Vagina (tissue), 2 donors: Measurements from ENCODE around the gene DSC3. TPM values are rescaled to one million over a fixed set of nuclear protein-coding genes. Genes with fewer than 3 reads are reported as not detected.

Source experiments
- DNase-seq, 2 donors: peaks; one replicate each; pipeline ENCODE4 v3.0.0-alpha.2; 2017; ENCODE audit errors: extremely low spot score in 2 of 2
- H3K27ac ChIP-seq: fragments of 200-600 bp; sonication (generic); one replicate; pipeline ENCODE4 v1.5.1; 2019
- H3K27me3 ChIP-seq: fragments of 200-600 bp; sonication (generic); one replicate; pipeline ENCODE4 v1.5.1; 2019
- H3K36me3 ChIP-seq, 2 donors: fragments of 200-600 bp; sonication (generic); one replicate each; pipeline ENCODE4 v1.5.1; 2017 to 2019
- H3K4me1 ChIP-seq: fragments of 200-600 bp; sonication (generic); one replicate; pipeline ENCODE4 v1.5.1; 2019
- H3K4me3 ChIP-seq, 2 donors: fragments of 200-600 bp; sonication (generic); 1 replicate in 1 of 2; 2 replicates in 1 of 2; pipeline ENCODE4 v1.5.1; 2016 to 2019
- H3K9me3 ChIP-seq: fragments of 200-600 bp; sonication (generic); one replicate; pipeline ENCODE4 v1.5.1; 2019
- POLR2A ChIP-seq, 2 donors: fragments of 450-650 bp; IDR thresholded peaks; one replicate each; pipeline ENCODE4 v1.6.1; 2017; ENCODE audit warnings: antibody characterized with exemption in 2 of 2, mild to moderate bottlenecking in 2 of 2, moderate library complexity in 2 of 2
- POLR2AphosphoS5 ChIP-seq, 2 donors: sonication (generic); formaldehyde crosslinking; IDR thresholded peaks; one replicate each; pipeline ENCODE4 v1.9.0; 2017; ENCODE audit warnings: antibody characterized with exemption in 2 of 2, mild to moderate bottlenecking in 2 of 2, low read depth in 1 of 2; ENCODE audit not compliant: insufficient read depth in 1 of 2
- intact Hi-C: fragments of 100-400 bp; cut with DNase I; formaldehyde crosslinking; loops from one replicate; pipeline ENCODE4 v1.15.1; 2023
- total RNA-seq: library from RNA; depleted of rRNA; stranded (reverse); fragments of >200 nt; gene quantifications from one replicate; pipeline ENCODE4 v1.2.3, GENCODE V29; 2016
- TF ChIP-seq, protein P1 (sequence below), 3 experiments: fragments of 450-650 bp in 2 of 3; fragments of 200-600 bp in 1 of 3; sonication (generic) in 1 of 3; IDR thresholded peaks; one replicate each; pipeline ENCODE4 v1.5.1; 2017 to 2019; ENCODE audit warnings: antibody characterized with exemption in 3 of 3, mild to moderate bottlenecking in 2 of 3, moderate library complexity in 2 of 3

The DSC3 gene
- total RNA-seq, 1 donor from 2014 or later: 176 TPM

DNA sequence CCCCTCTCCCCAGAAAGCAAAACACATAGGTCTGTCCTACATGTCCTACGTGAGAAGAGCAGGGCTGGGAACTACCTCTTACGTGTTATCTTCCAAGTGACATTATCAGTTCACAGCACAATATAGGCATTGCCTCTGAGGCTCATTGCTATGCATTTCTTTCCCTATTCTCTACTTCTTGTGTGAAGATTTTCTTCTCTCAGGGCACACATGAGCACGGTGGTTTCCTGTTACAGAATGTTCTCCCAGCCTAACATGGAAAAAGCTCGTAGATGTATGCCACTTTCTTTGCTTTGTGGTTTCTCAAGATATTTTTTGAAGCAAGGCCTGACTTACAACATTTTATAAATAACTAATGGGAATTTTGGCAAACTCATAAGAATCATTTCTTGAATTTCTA lies 19.4 kb upstream of the DSC3 start:
- H3K27ac ChIP-seq: no peak overlapping the region
- H3K27me3 ChIP-seq: no peaks in the 10 kb centered on the region
- TF ChIP-seq POLR2AphosphoS5 (IDR thresholded peaks at IDR 0.05; ENCODE audit: insufficient read depth in 1 of 2, low read depth in 1 of 2): no peak
- TF ChIP-seq, protein P1, sequence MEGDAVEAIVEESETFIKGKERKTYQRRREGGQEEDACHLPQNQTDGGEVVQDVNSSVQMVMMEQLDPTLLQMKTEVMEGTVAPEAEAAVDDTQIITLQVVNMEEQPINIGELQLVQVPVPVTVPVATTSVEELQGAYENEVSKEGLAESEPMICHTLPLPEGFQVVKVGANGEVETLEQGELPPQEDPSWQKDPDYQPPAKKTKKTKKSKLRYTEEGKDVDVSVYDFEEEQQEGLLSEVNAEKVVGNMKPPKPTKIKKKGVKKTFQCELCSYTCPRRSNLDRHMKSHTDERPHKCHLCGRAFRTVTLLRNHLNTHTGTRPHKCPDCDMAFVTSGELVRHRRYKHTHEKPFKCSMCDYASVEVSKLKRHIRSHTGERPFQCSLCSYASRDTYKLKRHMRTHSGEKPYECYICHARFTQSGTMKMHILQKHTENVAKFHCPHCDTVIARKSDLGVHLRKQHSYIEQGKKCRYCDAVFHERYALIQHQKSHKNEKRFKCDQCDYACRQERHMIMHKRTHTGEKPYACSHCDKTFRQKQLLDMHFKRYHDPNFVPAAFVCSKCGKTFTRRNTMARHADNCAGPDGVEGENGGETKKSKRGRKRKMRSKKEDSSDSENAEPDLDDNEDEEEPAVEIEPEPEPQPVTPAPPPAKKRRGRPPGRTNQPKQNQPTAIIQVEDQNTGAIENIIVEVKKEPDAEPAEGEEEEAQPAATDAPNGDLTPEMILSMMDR (IDR thresholded peaks at IDR 0.05): no peak
- TF ChIP-seq POLR2A (IDR thresholded peaks at IDR 0.05): no peak
- H3K36me3 ChIP-seq: no peaks in the 10 kb centered on the region
- no peaks in the 10 kb centered on the region for H3K9me3 ChIP-seq
- no peak overlapping the region for H3K4me3 ChIP-seq
- H3K4me1 ChIP-seq: no peaks in the 10 kb centered on the region
- intact Hi-C loops: no loop called here
- no peak for DNase-seq

DNA sequence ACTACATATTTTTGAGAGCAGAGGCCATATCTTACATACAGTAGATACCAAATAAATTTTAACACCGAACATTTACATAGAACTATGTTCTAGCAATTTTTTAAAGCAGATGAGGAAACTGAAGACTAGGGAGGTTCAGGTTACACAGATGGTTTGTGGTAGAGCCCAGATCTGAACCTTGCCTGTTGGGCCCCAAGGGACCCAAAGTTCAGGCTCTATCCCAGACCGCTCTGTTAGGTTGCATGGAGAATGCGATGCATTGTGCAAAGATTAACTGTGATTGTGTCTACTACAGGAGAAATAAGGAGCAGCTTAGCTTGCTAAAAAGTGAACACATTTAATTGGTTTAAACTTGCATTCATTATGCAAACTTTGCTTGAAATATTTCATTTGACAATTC lies 16.4 kb upstream of the DSC3 start:
- no peak for DNase-seq

DNA sequence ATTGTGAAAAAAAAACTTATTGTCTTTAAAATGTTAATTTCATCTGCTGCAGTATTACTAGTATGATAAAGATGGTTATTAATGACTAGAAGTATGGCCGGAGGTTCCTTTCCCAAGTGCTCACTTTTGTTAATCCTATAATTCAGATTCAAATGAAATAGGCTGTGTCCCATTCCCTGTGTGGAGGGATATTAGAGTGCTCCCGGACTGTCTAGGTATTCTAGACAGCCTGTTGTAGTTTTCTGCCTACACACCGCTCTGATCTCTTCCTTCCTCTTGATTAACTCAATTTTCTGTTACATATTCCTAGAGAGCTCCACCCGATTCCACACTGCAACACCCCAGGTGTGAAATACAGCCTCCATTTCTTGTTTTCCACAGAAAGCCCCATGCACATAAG lies 15.4 kb upstream of the DSC3 start:
- Histone ChIP-seq H3K27me3 (no peaks in the 10 kb centered on the region), H3K4me1 (no peaks in the 10 kb centered on the region), H3K9me3 (no peaks in the 10 kb centered on the region), H3K4me3 (no peak overlapping the region), H3K27ac (no peak overlapping the region), H3K36me3 (no peaks in the 10 kb centered on the region)
- TF ChIP-seq, protein P1 (IDR thresholded peaks at IDR 0.05): no peak
- TF ChIP-seq POLR2A (IDR thresholded peaks at IDR 0.05) (no peak), POLR2AphosphoS5 (IDR thresholded peaks at IDR 0.05; ENCODE audit: insufficient read depth in 1 of 2, low read depth in 1 of 2) (no peak)
- intact Hi-C loops: no loop called here
- DNase-seq: no peak

More for the DNA sequence above, 16.4 kb upstream of the DSC3 start:
- no peaks in the 10 kb centered on the region for H3K36me3 ChIP-seq
- H3K4me1 ChIP-seq: no peaks in the 10 kb centered on the region
- H3K9me3 ChIP-seq: no peaks in the 10 kb centered on the region
- H3K27me3 ChIP-seq: no peaks in the 10 kb centered on the region
- intact Hi-C loops: no loop called here
- H3K27ac ChIP-seq: no peak overlapping the region
- H3K4me3 ChIP-seq: no peak overlapping the region
- TF ChIP-seq POLR2A (IDR thresholded peaks at IDR 0.05): no peak
- no peak for TF ChIP-seq POLR2AphosphoS5 (IDR thresholded peaks at IDR 0.05; ENCODE audit: insufficient read depth in 1 of 2, low read depth in 1 of 2)
- TF ChIP-seq, protein P1 (IDR thresholded peaks at IDR 0.05): no peak

DNA sequence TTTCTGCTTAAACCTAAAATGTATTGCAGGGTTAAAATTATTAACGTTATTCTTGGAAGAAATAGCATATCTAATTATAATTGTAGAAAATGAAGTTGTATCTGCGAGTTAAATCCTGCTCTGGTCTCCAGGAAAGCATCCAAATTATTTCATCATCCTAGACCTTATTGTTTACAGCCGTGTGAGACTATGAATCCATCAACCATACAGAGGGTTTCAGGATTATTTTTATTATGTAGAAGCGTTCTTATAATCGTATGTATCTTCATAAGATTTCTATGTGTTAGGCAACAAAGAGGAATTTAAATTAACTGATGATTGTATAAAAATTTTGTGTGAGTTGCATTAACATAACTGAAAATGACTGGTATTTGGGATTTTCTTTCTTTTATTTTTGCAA lies 14.5 kb upstream of the DSC3 start:
- intact Hi-C loops: no loop called here
- DNase-seq: no peak
- TF ChIP-seq, protein P1 (IDR thresholded peaks at IDR 0.05): no peak
- TF ChIP-seq POLR2A (IDR thresholded peaks at IDR 0.05): no peak
- peak in 1 of 2 donors; percentile 27 for TF ChIP-seq POLR2AphosphoS5 (IDR thresholded peaks at IDR 0.05; ENCODE audit: insufficient read depth in 1 of 2, low read depth in 1 of 2)
- H3K27ac ChIP-seq: no peak overlapping the region
- no peak overlapping the region for H3K4me3 ChIP-seq
- H3K36me3 ChIP-seq: no peaks in the 10 kb centered on the region
- no peaks in the 10 kb centered on the region for H3K4me1 ChIP-seq
- H3K9me3 ChIP-seq: no peaks in the 10 kb centered on the region
- no peaks in the 10 kb centered on the region for H3K27me3 ChIP-seq

DNA sequence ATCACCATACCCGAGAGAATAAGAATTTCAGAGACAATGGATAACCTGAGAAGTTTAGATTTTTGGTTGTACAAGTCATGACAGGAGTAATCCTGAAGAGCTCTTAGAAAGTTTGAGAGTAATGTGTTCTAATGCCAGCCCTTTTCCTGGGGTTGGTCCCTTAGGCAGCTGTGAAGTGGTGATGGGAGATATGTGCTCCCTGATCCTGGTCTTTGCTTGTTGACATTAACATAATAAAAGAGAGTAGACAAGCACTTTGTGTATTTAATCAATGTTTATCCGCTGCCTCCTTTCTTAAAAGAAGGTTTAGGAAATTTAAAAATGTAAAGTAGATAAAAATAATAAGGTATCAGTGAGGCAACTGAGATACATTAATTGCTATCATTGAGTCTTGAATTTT lies 13.8 kb upstream of the DSC3 start:
- H3K36me3 ChIP-seq: no peaks in the 10 kb centered on the region
- TF ChIP-seq POLR2A (IDR thresholded peaks at IDR 0.05) (no peak), POLR2AphosphoS5 (IDR thresholded peaks at IDR 0.05; ENCODE audit: insufficient read depth in 1 of 2, low read depth in 1 of 2) (no peak)
- TF ChIP-seq, protein P1 (IDR thresholded peaks at IDR 0.05): no peak
- no peaks in the 10 kb centered on the region for H3K9me3 ChIP-seq
- no peak overlapping the region for H3K27ac ChIP-seq
- H3K27me3 ChIP-seq: no peaks in the 10 kb centered on the region
- no peak overlapping the region for H3K4me3 ChIP-seq
- DNase-seq: no peak
- intact Hi-C loops: no loop called here
- H3K4me1 ChIP-seq: no peaks in the 10 kb centered on the region
